Measurements from ENCODE around the gene ALDH5A1.

DNA sequence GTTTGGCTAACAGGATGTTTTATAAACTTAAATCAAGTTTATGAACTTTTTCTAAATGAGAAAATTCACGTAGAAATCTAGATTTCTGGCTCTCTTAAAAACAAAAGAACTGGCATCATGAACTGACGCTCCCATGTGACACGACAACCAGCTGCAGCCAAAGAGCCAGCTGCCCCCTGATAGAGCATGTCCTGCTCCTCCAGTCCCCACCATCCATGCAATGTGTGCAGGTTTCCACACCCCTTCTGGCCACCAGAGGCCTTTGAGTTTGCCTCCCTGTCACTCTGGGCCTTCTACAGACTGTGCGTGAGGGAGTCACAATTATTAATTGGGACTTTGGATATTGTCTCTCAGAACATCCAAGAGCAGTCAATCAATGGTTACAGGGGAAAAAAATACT is 3.8 kb upstream of the ALDH5A1 start:
- TF ChIP-seq SUZ12 (IDR thresholded peaks at IDR 0.05; ENCODE audit: extremely low read depth, insufficient read depth, insufficient read length) (no peak), YY1 (IDR thresholded peaks at IDR 0.05; ENCODE audit: insufficient read depth, insufficient read length) (no peak), ZNF274 (IDR thresholded peaks at IDR 0.05; ENCODE audit: low read depth, low read length) (no peak)

All from NT2/D1 (cell line).